ENCODE data around the gene CWH43.
"Not testable (repeated sequence)": the region's sequence is repeated elsewhere in the genome, so short reads cannot be mapped to it uniquely, and the experiment has no call there.

The CWH43 gene

DNA sequence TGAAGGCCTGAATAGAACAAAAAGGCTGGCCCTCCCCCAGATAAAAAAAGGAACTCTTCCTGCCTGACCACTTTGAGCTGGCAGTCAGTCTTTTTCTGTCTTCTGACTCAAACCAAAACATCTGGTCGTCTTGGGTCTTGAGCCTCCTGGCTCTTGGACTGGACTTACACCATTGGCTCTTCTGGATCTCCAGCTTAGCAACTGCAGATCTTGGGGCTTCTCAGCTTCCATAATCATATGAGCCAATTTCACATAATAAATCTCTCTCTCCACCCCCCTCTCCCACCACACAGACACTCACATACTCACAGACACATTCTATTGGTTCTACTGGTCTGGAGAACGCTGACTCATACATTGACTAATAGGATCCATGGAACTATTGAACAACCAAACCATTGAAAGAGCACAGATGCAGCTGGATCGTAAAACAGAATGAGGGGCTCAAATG lies 15.6 kb upstream of the CWH43 start:
- TF ChIP-seq, protein P1, sequence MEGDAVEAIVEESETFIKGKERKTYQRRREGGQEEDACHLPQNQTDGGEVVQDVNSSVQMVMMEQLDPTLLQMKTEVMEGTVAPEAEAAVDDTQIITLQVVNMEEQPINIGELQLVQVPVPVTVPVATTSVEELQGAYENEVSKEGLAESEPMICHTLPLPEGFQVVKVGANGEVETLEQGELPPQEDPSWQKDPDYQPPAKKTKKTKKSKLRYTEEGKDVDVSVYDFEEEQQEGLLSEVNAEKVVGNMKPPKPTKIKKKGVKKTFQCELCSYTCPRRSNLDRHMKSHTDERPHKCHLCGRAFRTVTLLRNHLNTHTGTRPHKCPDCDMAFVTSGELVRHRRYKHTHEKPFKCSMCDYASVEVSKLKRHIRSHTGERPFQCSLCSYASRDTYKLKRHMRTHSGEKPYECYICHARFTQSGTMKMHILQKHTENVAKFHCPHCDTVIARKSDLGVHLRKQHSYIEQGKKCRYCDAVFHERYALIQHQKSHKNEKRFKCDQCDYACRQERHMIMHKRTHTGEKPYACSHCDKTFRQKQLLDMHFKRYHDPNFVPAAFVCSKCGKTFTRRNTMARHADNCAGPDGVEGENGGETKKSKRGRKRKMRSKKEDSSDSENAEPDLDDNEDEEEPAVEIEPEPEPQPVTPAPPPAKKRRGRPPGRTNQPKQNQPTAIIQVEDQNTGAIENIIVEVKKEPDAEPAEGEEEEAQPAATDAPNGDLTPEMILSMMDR (IDR thresholded peaks at IDR 0.05; ENCODE audit: low read depth, low read length): no peak

GRCh38 chr4:48974979-48975640 lies 11.0 kb upstream of the CWH43 start:
- TF ChIP-seq, protein P1 (IDR thresholded peaks at IDR 0.05; ENCODE audit: low read depth, low read length): no peak
- no peak for DNase-seq (ENCODE audit: low read depth in 2 of 2)

More for the DNA sequence above, 15.6 kb upstream of the CWH43 start:
- H3K4me3 ChIP-seq (replicated peaks in 1 of 2; ENCODE audit: low read depth in 2 of 2, low read length in 2 of 2): no peak overlapping the region
- DNase-seq (ENCODE audit: low read depth in 2 of 2): peak in 1 of 2 donors; percentile 86

GRCh38 chr4:48976041-48976440 lies 10.0 kb upstream of the CWH43 start:
- no peak overlapping the region for H3K4me3 ChIP-seq (replicated peaks in 1 of 2; ENCODE audit: low read depth in 2 of 2, low read length in 2 of 2)
- TF ChIP-seq, protein P1 (IDR thresholded peaks at IDR 0.05; ENCODE audit: low read depth, low read length): no peak
- no peak for DNase-seq (ENCODE audit: low read depth in 2 of 2)

More at GRCh38 chr4:48974979-48975640, 11.0 kb upstream of the CWH43 start:
- no peak overlapping the region for H3K4me3 ChIP-seq (replicated peaks in 1 of 2; ENCODE audit: low read depth in 2 of 2, low read length in 2 of 2)

GRCh38 chr4:48979914-48980579 lies 6.0 kb upstream of the CWH43 start:
- TF ChIP-seq, protein P1 (IDR thresholded peaks at IDR 0.05; ENCODE audit: low read depth, low read length): no peak
- no peak overlapping the region for H3K4me3 ChIP-seq (replicated peaks in 1 of 2; ENCODE audit: low read depth in 2 of 2, low read length in 2 of 2)
- peak in 1 of 2 donors; percentile 64 for DNase-seq (ENCODE audit: low read depth in 2 of 2)

GRCh38 chr4:48984005-48984404 lies 2.1 kb upstream of the CWH43 start:
- not testable (repeated sequence) for H3K4me3 ChIP-seq (replicated peaks in 1 of 2; ENCODE audit: low read depth in 2 of 2, low read length in 2 of 2); DNase-seq (ENCODE audit: low read depth in 2 of 2)

- TF ChIP-seq, protein P1 (IDR thresholded peaks at IDR 0.05; ENCODE audit: low read depth, low read length): no peak
- H3K4me3 ChIP-seq (replicated peaks in 1 of 2; ENCODE audit: low read depth in 2 of 2, low read length in 2 of 2): no peak overlapping the region
- DNase-seq (ENCODE audit: low read depth in 2 of 2): no peak
Observed at GRCh38 chr4:48985602-48985975, 486 bp upstream of the CWH43 start.

DNA sequence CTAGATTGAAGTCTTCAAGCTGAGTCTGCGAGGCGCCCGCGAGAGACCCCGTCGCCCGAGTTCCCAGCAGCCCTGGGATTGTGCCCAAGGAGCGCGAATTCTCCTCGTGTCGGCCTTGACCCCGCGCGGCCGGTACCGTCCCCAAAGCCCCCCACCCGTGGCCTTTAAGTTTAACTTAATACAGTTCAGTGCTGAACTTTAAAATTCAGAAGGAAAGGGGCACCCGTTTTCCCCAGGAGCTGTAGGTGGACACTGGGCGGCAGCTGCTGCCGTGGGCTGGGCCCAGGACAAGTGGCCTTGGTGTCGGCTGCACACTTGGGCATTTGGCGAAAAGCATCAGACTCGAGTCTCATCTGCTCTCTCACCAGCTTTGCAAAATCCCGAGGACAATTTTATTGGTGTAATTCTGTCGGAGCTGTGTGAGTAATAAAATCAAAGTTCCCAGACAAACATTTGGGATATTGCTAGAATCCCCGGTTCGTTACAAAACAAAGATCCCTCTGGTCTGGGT lies 634 bp downstream of the CWH43 start:
- TF ChIP-seq, protein P1 (IDR thresholded peaks at IDR 0.05; ENCODE audit: low read depth, low read length): no peak
- no peak for DNase-seq (ENCODE audit: low read depth in 2 of 2)
- H3K4me3 ChIP-seq (replicated peaks in 1 of 2; ENCODE audit: low read depth in 2 of 2, low read length in 2 of 2): no peak overlapping the region
